Ishikawa (cell line): ENCODE data around the gene KLK12.

Source experiments
- CEBPB ChIP-seq: IDR thresholded peaks from 2 replicates; pipeline ENCODE4 v1.6.1; 2012
- CREB1 ChIP-seq: IDR thresholded peaks from 2 replicates; pipeline ENCODE4 v1.6.1; 2012; ENCODE audit warnings: low read depth
- EGR1 ChIP-seq: IDR thresholded peaks from 2 replicates; pipeline ENCODE4 v1.6.1; 2012
- EP300 ChIP-seq: IDR thresholded peaks from 2 replicates; pipeline ENCODE4 v1.6.1; 2012; ENCODE audit warnings: borderline replicate concordance
- FOXM1 ChIP-seq: IDR thresholded peaks from 2 replicates; pipeline ENCODE4 v1.6.1; 2012; ENCODE audit warnings: low read depth, borderline replicate concordance
- NFIC ChIP-seq: IDR thresholded peaks from 2 replicates; pipeline ENCODE4 v1.6.1; 2012
- RAD21 ChIP-seq: IDR thresholded peaks from 2 replicates; pipeline ENCODE4 v1.6.1; 2012; ENCODE audit warnings: low read depth
- TAF1 ChIP-seq: IDR thresholded peaks from 2 replicates; pipeline ENCODE4 v1.6.1; 2012; ENCODE audit warnings: low read depth, mild to moderate bottlenecking
- TCF12 ChIP-seq: IDR thresholded peaks from 2 replicates; pipeline ENCODE4 v1.6.1; 2012; ENCODE audit warnings: low read depth
- TEAD4 ChIP-seq: IDR thresholded peaks from 2 replicates; pipeline ENCODE4 v1.6.1; 2012
- USF1 ChIP-seq: IDR thresholded peaks from 2 replicates; pipeline ENCODE4 v1.6.1; 2012
- YY1 ChIP-seq: IDR thresholded peaks from 2 replicates; pipeline ENCODE4 v1.6.1; 2012; ENCODE audit warnings: low read depth
- ZBTB7A ChIP-seq: IDR thresholded peaks from 2 replicates; pipeline ENCODE4 v1.6.1; 2012; ENCODE audit warnings: low read depth
- TF ChIP-seq, protein P1 (sequence below): IDR thresholded peaks from 2 replicates; pipeline ENCODE4 v1.6.1; 2012
- TF ChIP-seq, protein P2 (sequence below): IDR thresholded peaks from 2 replicates; pipeline ENCODE4 v1.6.1; 2012; ENCODE audit warnings: low read depth, mild to moderate bottlenecking

Gene KLK12

DNA sequence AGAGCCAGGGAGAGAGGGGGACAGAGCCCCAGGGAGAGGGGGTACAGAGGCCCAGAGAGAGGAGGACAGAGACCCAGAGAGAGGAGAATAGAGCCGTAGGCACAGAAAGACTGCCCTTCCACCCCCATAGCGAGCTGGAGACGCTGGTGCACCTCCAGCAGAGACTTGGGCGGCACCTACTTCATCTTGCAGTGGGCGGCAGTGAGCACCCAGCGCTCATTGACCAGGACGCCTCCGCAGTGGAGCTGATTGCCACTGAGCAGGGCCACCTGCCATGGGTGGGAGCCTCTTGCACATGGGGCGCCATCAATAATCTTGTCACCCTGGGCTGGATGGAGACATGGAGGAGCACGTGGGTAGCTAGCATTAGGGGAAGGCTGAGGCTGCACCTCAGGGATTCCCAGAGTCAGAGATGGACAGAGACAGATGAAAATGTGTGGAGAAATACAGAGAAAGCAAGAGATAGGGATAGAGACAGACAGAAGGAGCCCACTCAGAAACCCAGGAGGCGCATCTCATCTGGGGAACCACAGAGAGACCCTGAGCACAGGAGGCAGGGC lies 53.1 kb downstream of the KLK12 start:
- TF ChIP-seq TAF1 (no peak), YY1 (no peak), EGR1 (no peak), USF1 (no peak)
- TF ChIP-seq, protein P1, sequence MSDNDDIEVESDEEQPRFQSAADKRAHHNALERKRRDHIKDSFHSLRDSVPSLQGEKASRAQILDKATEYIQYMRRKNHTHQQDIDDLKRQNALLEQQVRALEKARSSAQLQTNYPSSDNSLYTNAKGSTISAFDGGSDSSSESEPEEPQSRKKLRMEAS, result no peak
- TF ChIP-seq, protein P2, sequence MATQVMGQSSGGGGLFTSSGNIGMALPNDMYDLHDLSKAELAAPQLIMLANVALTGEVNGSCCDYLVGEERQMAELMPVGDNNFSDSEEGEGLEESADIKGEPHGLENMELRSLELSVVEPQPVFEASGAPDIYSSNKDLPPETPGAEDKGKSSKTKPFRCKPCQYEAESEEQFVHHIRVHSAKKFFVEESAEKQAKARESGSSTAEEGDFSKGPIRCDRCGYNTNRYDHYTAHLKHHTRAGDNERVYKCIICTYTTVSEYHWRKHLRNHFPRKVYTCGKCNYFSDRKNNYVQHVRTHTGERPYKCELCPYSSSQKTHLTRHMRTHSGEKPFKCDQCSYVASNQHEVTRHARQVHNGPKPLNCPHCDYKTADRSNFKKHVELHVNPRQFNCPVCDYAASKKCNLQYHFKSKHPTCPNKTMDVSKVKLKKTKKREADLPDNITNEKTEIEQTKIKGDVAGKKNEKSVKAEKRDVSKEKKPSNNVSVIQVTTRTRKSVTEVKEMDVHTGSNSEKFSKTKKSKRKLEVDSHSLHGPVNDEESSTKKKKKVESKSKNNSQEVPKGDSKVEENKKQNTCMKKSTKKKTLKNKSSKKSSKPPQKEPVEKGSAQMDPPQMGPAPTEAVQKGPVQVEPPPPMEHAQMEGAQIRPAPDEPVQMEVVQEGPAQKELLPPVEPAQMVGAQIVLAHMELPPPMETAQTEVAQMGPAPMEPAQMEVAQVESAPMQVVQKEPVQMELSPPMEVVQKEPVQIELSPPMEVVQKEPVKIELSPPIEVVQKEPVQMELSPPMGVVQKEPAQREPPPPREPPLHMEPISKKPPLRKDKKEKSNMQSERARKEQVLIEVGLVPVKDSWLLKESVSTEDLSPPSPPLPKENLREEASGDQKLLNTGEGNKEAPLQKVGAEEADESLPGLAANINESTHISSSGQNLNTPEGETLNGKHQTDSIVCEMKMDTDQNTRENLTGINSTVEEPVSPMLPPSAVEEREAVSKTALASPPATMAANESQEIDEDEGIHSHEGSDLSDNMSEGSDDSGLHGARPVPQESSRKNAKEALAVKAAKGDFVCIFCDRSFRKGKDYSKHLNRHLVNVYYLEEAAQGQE, result no peak

- TF ChIP-seq EGR1, result no peak
- no peak for TF ChIP-seq NFIC
- no peak for TF ChIP-seq EP300
- no peak for TF ChIP-seq TCF12
- TF ChIP-seq CREB1, result no peak
- no peak for TF ChIP-seq YY1
- no peak for TF ChIP-seq ZBTB7A
- no peak for TF ChIP-seq FOXM1
- no peak for TF ChIP-seq CEBPB
- TF ChIP-seq TAF1, result no peak
- TF ChIP-seq USF1, result no peak
- no peak for TF ChIP-seq RAD21
- TF ChIP-seq TEAD4, result no peak
- TF ChIP-seq, protein P1, result no peak
- TF ChIP-seq, protein P2, result no peak
Measured at GRCh38 chr19:50980208-50980607, 54.6 kb downstream of the KLK12 start.

GRCh38 chr19:50979758-50980157 lies 55.0 kb downstream of the KLK12 start:
- TF ChIP-seq, protein P2, result no peak
- TF ChIP-seq CEBPB, result no peak
- TF ChIP-seq, protein P1, result no peak
- TF ChIP-seq NFIC, result no peak
- no peak for TF ChIP-seq ZBTB7A
- TF ChIP-seq RAD21, result no peak
- no peak for TF ChIP-seq EGR1
- no peak for TF ChIP-seq CREB1
- TF ChIP-seq EP300, result no peak
- TF ChIP-seq TEAD4, result no peak
- no peak for TF ChIP-seq USF1
- TF ChIP-seq YY1, result no peak
- TF ChIP-seq FOXM1, result no peak
- no peak for TF ChIP-seq TAF1
- TF ChIP-seq TCF12, result no peak
